SK-N-SH (cell line): ENCODE results near the gene MBNL1. TPM values are rescaled to one million over a fixed set of nuclear protein-coding genes. Genes with fewer than 3 reads are reported as not detected.

Experiments used
- CTCF ChIA-PET: fragments of 300-600, 350-600 bp; formaldehyde crosslinking; extraction: SDS; loops from one replicate; lab custom pipeline; 2021; lab: Yijun Ruan, JAX
- POLR2A ChIA-PET: fragments of 350-600 bp; sonication (Branson Sonifier 250); formaldehyde crosslinking; extraction: SDS; loops from one replicate; lab custom pipeline; 2020; ENCODE audit warnings: antibody characterized with exemption, inconsistent platforms; lab: Yijun Ruan, JAX
- DNase-seq: peaks from one replicate; pipeline ENCODE4 v3.0.0; 2012
- H2AFZ ChIP-seq: fragments of 200-600 bp; sonication (generic); 2 replicates; pipeline ENCODE4 v1.8.1; 2016; ENCODE audit warnings: antibody characterized with exemption, mild to moderate bottlenecking, low read depth
- H3F3A ChIP-seq: fragments of 200-600 bp; sonication (generic); replicated peaks from 2 replicates; pipeline ENCODE3; 2016; ENCODE audit warnings: antibody characterized with exemption, mild to moderate bottlenecking; ENCODE audit not compliant: insufficient read depth
- H3K27ac ChIP-seq, 2 experiments: fragments of 200-500 bp in 1 of 2; fragments of 200-600 bp in 1 of 2; sonication (Bioruptor generic) in 1 of 2; sonication (generic), shearing (Covaris generic) in 1 of 2; 2 replicates each; pipeline versions ENCODE4 v1.5.1 to v1.6.1; 2014 to 2016; ENCODE audit warnings: low read depth in 2 of 2, inconsistent platforms in 1 of 2, low read length in 1 of 2, mild to moderate bottlenecking in 1 of 2, mixed read lengths in 1 of 2
- H3K27me3 ChIP-seq: fragments of 200-600 bp; sonication (generic), shearing (Covaris generic); 2 replicates; pipeline ENCODE4 v1.6.1; 2016; ENCODE audit warnings: mixed run types; ENCODE audit not compliant: insufficient read depth
- H3K36me3 ChIP-seq, 2 experiments: fragments of 200-500 bp in 1 of 2; fragments of 200-600 bp in 1 of 2; sonication (Bioruptor generic) in 1 of 2; sonication (generic) in 1 of 2; replicated peaks in 1 of 2; 2 replicates each; pipeline versions ENCODE3 to v1.5.1; 2014 to 2016; ENCODE audit warnings: low read length in 1 of 2, mild to moderate bottlenecking in 1 of 2; ENCODE audit not compliant: insufficient read depth in 2 of 2, control insufficient read depth in 1 of 2
- H3K4me1 ChIP-seq, 2 experiments: fragments of 200-500 bp in 1 of 2; fragments of 200-600 bp in 1 of 2; sonication (Bioruptor generic) in 1 of 2; sonication (generic), shearing (Covaris generic) in 1 of 2; 2 replicates each; pipeline versions ENCODE4 v1.5.1 to v1.6.1; 2014 to 2016; ENCODE audit warnings: low read depth in 1 of 2, low read length in 1 of 2, mixed run types in 1 of 2; ENCODE audit not compliant: insufficient read depth in 2 of 2, control insufficient read depth in 1 of 2
- H3K4me2 ChIP-seq: fragments of 200-600 bp; sonication (generic), shearing (Covaris generic); 2 replicates; pipeline ENCODE4 v1.6.1; 2017; ENCODE audit warnings: mixed run types
- H3K4me3 ChIP-seq, 2 experiments: fragments of 200-500 bp in 1 of 2; fragments of 200-600 bp in 1 of 2; sonication (Bioruptor generic) in 1 of 2; sonication (generic), shearing (Covaris generic) in 1 of 2; 2 replicates each; pipeline versions ENCODE4 v1.5.1 to v1.8.1; 2014 to 2016; ENCODE audit warnings: low read depth in 2 of 2, inconsistent platforms in 1 of 2, low read length in 1 of 2, mild to moderate bottlenecking in 1 of 2, mixed read lengths in 1 of 2, moderate library complexity in 1 of 2
- H3K79me2 ChIP-seq: fragments of 200-600 bp; sonication (generic); 2 replicates; pipeline ENCODE4 v1.8.1; 2017; ENCODE audit warnings: mild to moderate bottlenecking; ENCODE audit not compliant: insufficient read depth
- H3K9ac ChIP-seq: fragments of 200-600 bp; sonication (generic); 2 replicates; pipeline ENCODE4 v1.6.1; 2017; ENCODE audit warnings: mixed run types
- H3K9me2 ChIP-seq: fragments of 200-600 bp; sonication (generic); 2 replicates; pipeline ENCODE4 v1.6.1; 2017; ENCODE audit warnings: mixed run types
- H3K9me3 ChIP-seq: fragments of 200-600 bp; sonication (generic); 2 replicates; pipeline ENCODE4 v1.6.1; 2017; ENCODE audit warnings: mixed run types, mild to moderate bottlenecking, moderate library complexity
- H4K20me1 ChIP-seq: fragments of 200-600 bp; sonication (generic); 2 replicates; pipeline ENCODE4 v1.6.1; 2017; ENCODE audit warnings: mild to moderate bottlenecking, mixed run types; ENCODE audit not compliant: insufficient read depth
- CTCF ChIP-seq: fragments of 200-600 bp; sonication (generic); IDR thresholded peaks from 2 replicates; pipeline ENCODE4 v1.6.1; 2017; ENCODE audit warnings: antibody characterized with exemption, mild to moderate bottlenecking, moderate library complexity
- ELF1 ChIP-seq: IDR thresholded peaks from 2 replicates; pipeline ENCODE4 v1.4.0; 2012
- FOSL2 ChIP-seq: IDR thresholded peaks from 2 replicates; pipeline ENCODE4 v1.4.0; 2012; ENCODE audit warnings: low read depth, mild to moderate bottlenecking, moderate library complexity, borderline replicate concordance
- JUND ChIP-seq: IDR thresholded peaks from 2 replicates; pipeline ENCODE4 v1.4.0; 2012
- MAX ChIP-seq: IDR thresholded peaks from 2 replicates; pipeline ENCODE4 v1.4.0; 2012; ENCODE audit warnings: low read depth
- MEF2A ChIP-seq: IDR thresholded peaks from 2 replicates; pipeline ENCODE4 v1.4.0; 2012; ENCODE audit warnings: low read depth, borderline replicate concordance
- MXI1 ChIP-seq: IDR thresholded peaks from 2 replicates; pipeline ENCODE4 v1.6.1; 2012; ENCODE audit warnings: mild to moderate bottlenecking, low read depth, low read length, improper control_type of control experiment
- PBX3 ChIP-seq: IDR thresholded peaks from 2 replicates; pipeline ENCODE4; 2012
- POLR2AphosphoS5 ChIP-seq: IDR thresholded peaks from 2 replicates; pipeline ENCODE4 v1.6.1; 2012; ENCODE audit warnings: low read depth, low read length
- REST ChIP-seq: IDR thresholded peaks from 2 replicates; pipeline ENCODE4 v1.6.1; 2012; ENCODE audit warnings: mild to moderate bottlenecking, low read depth, low read length, moderate library complexity
- TAF1 ChIP-seq: IDR thresholded peaks from 2 replicates; pipeline ENCODE4 v1.6.1; 2012; ENCODE audit warnings: low read depth, mild to moderate bottlenecking, low read length, moderate library complexity, borderline replicate concordance
- TCF12 ChIP-seq: IDR thresholded peaks from 2 replicates; pipeline ENCODE4 v1.4.0; 2012
- USF2 ChIP-seq: fragments of 150-350 bp; IDR thresholded peaks from 2 replicates; pipeline ENCODE4 v1.6.1; 2017; ENCODE audit warnings: antibody characterized with exemption, low read length, low read depth, borderline replicate concordance
- ZBTB33 ChIP-seq: IDR thresholded peaks from 2 replicates; pipeline ENCODE4 v1.4.0; 2012; ENCODE audit warnings: low read depth, borderline replicate concordance
- WGBS: methylation state at CpG from one replicate; pipeline ENCODE4 v1.1.6; 2017; ENCODE audit warnings: low lambda C conversion rate; 5-methylcytosine and 5-hydroxymethylcytosine counted together
- polyA plus RNA-seq, 3 experiments: library from polyadenylated mRNA; depleted of rRNA; stranded (reverse); fragments of >200 nt; gene quantifications; 2 replicates each; pipeline ENCODE4 v1.2.3, GENCODE V29; 2012

MBNL1 gene
- polyA plus RNA-seq, 1 of the 3 experiments (the other 2 are of a cell fraction): 44.3 TPM

GRCh38 chr3:152266221-152266995 lies 2.3 kb upstream of the MBNL1 start:
- peak; percentile 7 for DNase-seq
- Histone ChIP-seq H3K27me3 (no peaks in the 10 kb centered on the region), H3K9me3 (no peaks in the 10 kb centered on the region), H3K79me2 (peaks cover 44% of the 10 kb centered on the region), H3K36me3 (peaks cover 0 to 3% of the 10 kb centered on the region in 2 experiments), H3K27ac (peak overlapping the region; percentile 76 to 96), H3K4me2 (peak overlapping the region; percentile 87), H2AFZ (peak overlapping the region; percentile 88), H3K4me3 (peak overlapping the region in 1 of 2 experiments; percentile 25; a peak in 1 of 4 replicates), H3K9ac (peak overlapping the region; percentile 96; the same call in 1 of the 2 replicates), H3K4me1 (peaks cover 16 to 25% of the 10 kb centered on the region in 2 experiments; a peak in 3 of 4 replicates), H4K20me1 (no peaks in the 10 kb centered on the region), H3F3A (peaks cover 30% of the 10 kb centered on the region), H3K9me2 (no peaks in the 10 kb centered on the region)
- TF ChIP-seq TAF1: peak; percentile 71; the same call in 1 of the 2 replicates
- TF ChIP-seq MAX: peak; percentile 36; the same call in 1 of the 2 replicates
- TF ChIP-seq JUND: peak; percentile 64; the same call in 1 of the 2 replicates
- TF ChIP-seq MXI1: no peak
- TF ChIP-seq POLR2AphosphoS5: peak; percentile 76; the same call in 1 of the 2 replicates
- no peak for TF ChIP-seq USF2
- no peak for TF ChIP-seq MEF2A
- TF ChIP-seq REST: 0 out of 2 replicates have a peak, but pooled peaks have one; percentile 28
- peak; percentile 66 for TF ChIP-seq ELF1
- peak; percentile 29; the same call in 1 of the 2 replicates for TF ChIP-seq CTCF
- TF ChIP-seq PBX3: 0 out of 2 replicates have a peak, but pooled peaks have one; percentile 15
- peak; percentile 44; the same call in 1 of the 2 replicates for TF ChIP-seq TCF12
- peak; percentile 89 for TF ChIP-seq FOSL2
- TF ChIP-seq ZBTB33: no peak
- ChIA-PET CTCF (no interaction called here), POLR2A (no interaction called here)
- 46% methylated on average over 3 of the region's 3 CpGs for WGBS
